Measurements from ENCODE around the gene PFN3. TPM values are rescaled to one million over a fixed set of nuclear protein-coding genes. Genes with fewer than 3 reads are reported as not detected.
A peak's percentile ranks its signal among the peaks of the same experiment; 100 is the strongest.

The PFN3 gene
- total and polyA plus RNA-seq, 10 donors, result not detected

GRCh38 chr5:177434942-177435738 lies 34.7 kb upstream of the PFN3 start:
- peaks cover 33 to 98% (median 52%) of the 10 kb centered on the region in 6 donors for H3K4me1 ChIP-seq
- H3K36me3 ChIP-seq, result peaks cover 12 to 100% (median 87%) of the 10 kb centered on the region in 6 donors

GRCh38 chr5:177434437-177434836 lies 34.0 kb upstream of the PFN3 start:
- Histone ChIP-seq H3K9me3 (no peaks in the 10 kb centered on the region), H3K36me3 (peaks cover 12 to 99% (median 85%) of the 10 kb centered on the region in 6 donors), H3K4me3 (no peak overlapping the region), H3K27me3 (replicated peaks in 1 of 7) (no peaks in the 10 kb centered on the region), H3K4me1 (peaks cover 40 to 98% (median 59%) of the 10 kb centered on the region in 6 donors), H3K27ac (peak overlapping the region in 6 of 8 donors; percentile 21 to 99 (median 98))
- peak in 2 of 3 donors; percentile 25 to 46 for TF ChIP-seq POLR2AphosphoS5 (IDR thresholded peaks at IDR 0.05)
- no peak for TF ChIP-seq POLR2A (IDR thresholded peaks at IDR 0.05)
- no peak for TF ChIP-seq CTCF (IDR thresholded peaks at IDR 0.05 in 8 of 11, conservative IDR thresholded peaks at IDR 0.05 in 3 of 11)
- DNase-seq, result no peak
- WGBS, 5 donors, result 77 to 94% (median 86%) methylated on average over 4 to 8 of the region's 8 CpGs
- intact Hi-C loops (cut with DNase I; ENCODE audit: low total_unique reads), result no loop called here

More at GRCh38 chr5:177434942-177435738, 34.7 kb upstream of the PFN3 start:
- Histone ChIP-seq H3K27me3 (replicated peaks in 1 of 7) (no peaks in the 10 kb centered on the region), H3K9me3 (no peaks in the 10 kb centered on the region), H3K27ac (peak overlapping the region in 4 of 8 donors; percentile 96 to 99 (median 99)), H3K4me3 (no peak overlapping the region)
- intact Hi-C loops (cut with DNase I; ENCODE audit: low total_unique reads), result no loop called here
- DNase-seq, result peak; percentile 76
- WGBS, 5 donors, result 90 to 94% (median 91%) methylated on average over 17 to 20 of the region's 20 CpGs
- no peak for TF ChIP-seq CTCF (IDR thresholded peaks at IDR 0.05 in 8 of 11, conservative IDR thresholded peaks at IDR 0.05 in 3 of 11)
- peak in 1 of 3 donors; percentile 2 for TF ChIP-seq POLR2AphosphoS5 (IDR thresholded peaks at IDR 0.05)
- no peak for TF ChIP-seq POLR2A (IDR thresholded peaks at IDR 0.05)

GRCh38 chr5:177433658-177434217 lies 33.3 kb upstream of the PFN3 start:
- TF ChIP-seq POLR2A (IDR thresholded peaks at IDR 0.05) (no peak), POLR2AphosphoS5 (IDR thresholded peaks at IDR 0.05) (peak in 1 of 3 donors; percentile 61)
- H3K36me3 ChIP-seq, result peaks cover 12 to 92% (median 78%) of the 10 kb centered on the region in 6 donors
- no peaks in the 10 kb centered on the region for H3K9me3 ChIP-seq
- peak; percentile 81 for DNase-seq
- H3K27ac ChIP-seq, result peak overlapping the region in 6 of 8 donors; percentile 96 to 99 (median 98)
- intact Hi-C loops (cut with DNase I; ENCODE audit: low total_unique reads), result no loop called here
- H3K4me3 ChIP-seq, result peak overlapping the region in 1 of 8 donors; percentile 88
- WGBS, 5 donors, result 86 to 95% (median 90%) methylated on average over 12 to 29 of the region's 29 CpGs
- no peaks in the 10 kb centered on the region for H3K27me3 ChIP-seq (replicated peaks in 1 of 7)
- H3K4me1 ChIP-seq, result peaks cover 47 to 98% (median 64%) of the 10 kb centered on the region in 6 donors

GRCh38 chr5:177432839-177433657 lies 32.6 kb upstream of the PFN3 start:
- peaks cover 54 to 100% (median 68%) of the 10 kb centered on the region in 6 donors for H3K4me1 ChIP-seq
- DNase-seq, result peak; percentile 82

More at GRCh38 chr5:177432839-177433657, 32.6 kb upstream of the PFN3 start:
- WGBS, 5 donors, result 92 to 97% (median 93%) methylated on average over 24 to 25 of the region's 25 CpGs
- intact Hi-C loops (cut with DNase I; ENCODE audit: low total_unique reads), result no loop called here
- peak overlapping the region; percentile 92 to 99 (median 98) for H3K27ac ChIP-seq
- peak overlapping the region in 2 of 8 donors; percentile 25 to 88 for H3K4me3 ChIP-seq
- TF ChIP-seq CTCF (IDR thresholded peaks at IDR 0.05 in 8 of 11, conservative IDR thresholded peaks at IDR 0.05 in 3 of 11) (no peak), POLR2A (IDR thresholded peaks at IDR 0.05) (no peak), POLR2AphosphoS5 (IDR thresholded peaks at IDR 0.05) (peak in 2 of 3 donors; percentile 4 to 22)
- H3K36me3 ChIP-seq, result peaks cover 10 to 85% (median 71%) of the 10 kb centered on the region in 6 donors
- no peaks in the 10 kb centered on the region for H3K27me3 ChIP-seq (replicated peaks in 1 of 7)
- H3K9me3 ChIP-seq, result no peaks in the 10 kb centered on the region

Measured in spleen (tissue), 11 donors.